Neutrophil (primary cell): Measurements from ENCODE around the gene COX10.

Source experiments
- H3K27ac ChIP-seq: fragments of 200-600 bp; sonication (generic); 2 replicates; pipeline ENCODE4 v1.5.1; 2016; ENCODE audit warnings: mild to moderate bottlenecking, moderate library complexity
- H3K27me3 ChIP-seq: fragments of 200-600 bp; sonication (generic); 2 replicates; pipeline ENCODE4 v1.6.0; 2016; ENCODE audit warnings: mild to moderate bottlenecking
- H3K36me3 ChIP-seq: fragments of 200-600 bp; sonication (generic); 2 replicates; pipeline ENCODE4 v1.5.1; 2017
- H3K4me1 ChIP-seq, 2 experiments: fragments of 200-600 bp in 1 of 2; sonication (generic) in 1 of 2; 1 replicate in 1 of 2; 2 replicates in 1 of 2; pipeline versions ENCODE4 v1.5.1 to v1.6.1; 2013 to 2016; ENCODE audit warnings: low read depth in 1 of 2, low read length in 1 of 2, mild to moderate bottlenecking in 1 of 2, moderate library complexity in 1 of 2; ENCODE audit not compliant: control insufficient read depth in 1 of 2, insufficient read depth in 1 of 2
- H3K4me3 ChIP-seq, 2 experiments: fragments of 200-600 bp in 1 of 2; sonication (generic) in 1 of 2; 1 replicate in 1 of 2; 2 replicates in 1 of 2; pipeline ENCODE4 v1.5.1; 2013 to 2016; ENCODE audit warnings: low read depth in 1 of 2, low read length in 1 of 2, mild to moderate bottlenecking in 1 of 2, moderate library complexity in 1 of 2
- H3K9me3 ChIP-seq: fragments of 200-600 bp; sonication (generic); 2 replicates; pipeline ENCODE4 v1.5.1; 2016
- TF ChIP-seq, protein P1 (sequence below): fragments of 200-600 bp; sonication (generic); IDR thresholded peaks from 2 replicates; pipeline ENCODE4 v1.5.1; 2016; ENCODE audit warnings: antibody characterized with exemption

Gene COX10

DNA sequence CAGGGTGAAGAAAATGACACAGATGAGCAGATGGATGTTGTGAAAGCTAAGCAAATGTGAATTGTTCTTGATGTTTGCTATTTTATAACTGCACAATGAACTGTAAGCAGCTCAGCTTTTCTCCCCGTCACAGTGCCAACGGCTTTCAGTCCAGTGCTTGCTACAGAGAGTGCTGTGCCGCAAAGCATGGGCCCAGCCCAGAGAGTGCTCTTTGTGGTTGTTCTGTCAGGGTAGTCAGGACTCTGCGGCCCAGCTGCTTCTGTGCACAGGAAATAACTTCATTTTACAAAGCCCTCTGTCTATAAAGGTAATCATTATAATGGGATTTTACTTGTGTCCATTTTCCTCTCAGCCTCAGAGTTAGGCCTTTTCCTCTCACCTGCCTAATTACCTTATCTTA is 128.3 kb downstream of the COX10 start:
- no peak overlapping the region for H3K27ac ChIP-seq
- no peak overlapping the region for H3K4me3 ChIP-seq
- H3K27me3 ChIP-seq, result peaks cover 46% of the 10 kb centered on the region
- no peaks in the 10 kb centered on the region for H3K36me3 ChIP-seq
- H3K4me1 ChIP-seq, result peaks cover 40 to 59% of the 10 kb centered on the region in 2 experiments
- no peaks in the 10 kb centered on the region for H3K9me3 ChIP-seq
- TF ChIP-seq, protein P1, sequence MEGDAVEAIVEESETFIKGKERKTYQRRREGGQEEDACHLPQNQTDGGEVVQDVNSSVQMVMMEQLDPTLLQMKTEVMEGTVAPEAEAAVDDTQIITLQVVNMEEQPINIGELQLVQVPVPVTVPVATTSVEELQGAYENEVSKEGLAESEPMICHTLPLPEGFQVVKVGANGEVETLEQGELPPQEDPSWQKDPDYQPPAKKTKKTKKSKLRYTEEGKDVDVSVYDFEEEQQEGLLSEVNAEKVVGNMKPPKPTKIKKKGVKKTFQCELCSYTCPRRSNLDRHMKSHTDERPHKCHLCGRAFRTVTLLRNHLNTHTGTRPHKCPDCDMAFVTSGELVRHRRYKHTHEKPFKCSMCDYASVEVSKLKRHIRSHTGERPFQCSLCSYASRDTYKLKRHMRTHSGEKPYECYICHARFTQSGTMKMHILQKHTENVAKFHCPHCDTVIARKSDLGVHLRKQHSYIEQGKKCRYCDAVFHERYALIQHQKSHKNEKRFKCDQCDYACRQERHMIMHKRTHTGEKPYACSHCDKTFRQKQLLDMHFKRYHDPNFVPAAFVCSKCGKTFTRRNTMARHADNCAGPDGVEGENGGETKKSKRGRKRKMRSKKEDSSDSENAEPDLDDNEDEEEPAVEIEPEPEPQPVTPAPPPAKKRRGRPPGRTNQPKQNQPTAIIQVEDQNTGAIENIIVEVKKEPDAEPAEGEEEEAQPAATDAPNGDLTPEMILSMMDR, result no peak

DNA sequence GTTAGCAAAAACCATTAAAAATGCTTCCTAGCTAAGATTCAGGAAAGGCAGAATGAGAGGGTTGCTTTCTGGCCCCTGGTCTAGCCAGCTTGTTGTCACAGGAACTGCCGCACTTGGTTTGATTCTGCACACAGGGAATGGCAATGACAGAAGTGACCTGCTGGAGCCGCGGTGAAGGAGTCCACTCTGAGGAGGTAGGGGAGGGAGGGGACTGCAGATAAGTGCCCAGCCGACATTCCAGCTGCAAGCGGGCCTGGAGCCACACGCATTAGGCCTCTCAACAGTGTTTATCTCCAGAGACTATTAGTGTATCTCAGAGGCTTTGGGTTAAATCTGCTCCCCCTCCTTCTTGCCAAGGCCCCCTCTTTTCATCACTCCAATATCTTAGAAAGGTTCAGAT is 128.7 kb downstream of the COX10 start:
- Histone ChIP-seq H3K36me3 (no peaks in the 10 kb centered on the region), H3K27me3 (peaks cover 49% of the 10 kb centered on the region), H3K9me3 (no peaks in the 10 kb centered on the region), H3K27ac (no peak overlapping the region), H3K4me1 (peaks cover 38 to 58% of the 10 kb centered on the region in 2 experiments), H3K4me3 (no peak overlapping the region)
- TF ChIP-seq, protein P1, result no peak

DNA sequence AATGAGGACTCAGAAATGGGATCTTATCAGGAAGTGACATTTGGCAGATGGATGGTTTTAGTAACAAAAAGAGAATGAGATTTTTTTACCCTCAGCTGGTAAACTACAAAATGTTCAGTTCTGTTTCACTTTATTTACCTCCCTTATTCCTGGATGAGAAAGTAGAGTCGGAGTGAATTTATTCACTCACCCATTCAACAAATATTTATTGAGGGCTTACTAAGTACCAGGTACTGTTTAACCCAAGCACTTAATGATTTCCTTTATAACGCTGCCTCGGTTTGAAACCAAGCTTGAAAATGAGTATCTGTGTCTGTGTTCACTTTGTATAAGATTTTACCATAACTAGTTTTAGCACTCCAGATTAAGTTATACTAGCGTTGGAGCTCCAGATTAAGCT is 129.3 kb downstream of the COX10 start:
- H3K27me3 ChIP-seq, result peaks cover 52% of the 10 kb centered on the region
- H3K36me3 ChIP-seq, result no peaks in the 10 kb centered on the region
- no peak overlapping the region for H3K4me3 ChIP-seq
- H3K4me1 ChIP-seq, result peaks cover 35 to 56% of the 10 kb centered on the region in 2 experiments
- no peak overlapping the region for H3K27ac ChIP-seq
- TF ChIP-seq, protein P1, result no peak
- H3K9me3 ChIP-seq, result no peaks in the 10 kb centered on the region

DNA sequence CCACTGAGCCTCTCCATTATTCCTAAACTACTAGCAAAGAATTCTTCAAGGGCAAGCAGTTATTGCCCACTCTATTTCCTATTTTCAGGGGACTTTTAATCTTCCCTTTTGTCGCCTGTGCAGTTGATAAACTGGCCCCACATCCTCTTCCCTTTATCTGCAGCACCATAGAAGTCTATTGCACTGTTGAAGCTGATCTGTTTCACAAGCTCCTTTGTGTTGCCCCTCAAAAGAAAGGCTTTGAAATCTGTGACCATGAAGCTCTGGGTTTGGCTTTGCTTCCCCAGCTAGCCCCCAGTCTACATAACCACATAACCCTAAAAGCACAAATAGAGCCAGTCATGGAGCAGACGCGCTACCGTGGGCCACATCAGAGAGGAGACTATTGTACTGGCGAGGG is 130.3 kb downstream of the COX10 start:
- Histone ChIP-seq H3K4me3 (no peak overlapping the region), H3K27ac (no peak overlapping the region), H3K36me3 (no peaks in the 10 kb centered on the region), H3K27me3 (peaks cover 53% of the 10 kb centered on the region), H3K9me3 (no peaks in the 10 kb centered on the region), H3K4me1 (peaks cover 35 to 51% of the 10 kb centered on the region in 2 experiments)
- TF ChIP-seq, protein P1, result no peak

DNA sequence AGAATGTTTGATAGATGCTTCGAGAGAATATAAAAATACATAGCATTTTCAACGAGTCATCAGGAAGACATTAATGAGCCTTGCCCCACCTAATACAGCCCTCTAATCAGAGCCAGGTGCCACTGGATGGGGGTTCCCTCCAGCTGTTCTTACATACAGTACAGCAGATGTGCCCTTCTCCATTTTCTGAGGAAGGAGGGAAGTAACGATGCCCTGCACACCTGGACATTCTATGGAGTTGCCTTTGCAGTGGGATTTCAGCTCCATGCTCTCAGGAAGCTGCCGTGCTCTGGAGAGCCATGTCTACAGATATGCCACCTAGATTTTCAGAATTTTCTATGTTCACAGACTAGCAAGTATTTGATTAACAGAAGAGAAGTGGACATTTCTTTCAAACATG is 131.1 kb downstream of the COX10 start:
- no peak overlapping the region for H3K4me3 ChIP-seq
- no peaks in the 10 kb centered on the region for H3K9me3 ChIP-seq
- TF ChIP-seq, protein P1, result no peak
- H3K27ac ChIP-seq, result no peak overlapping the region
- no peaks in the 10 kb centered on the region for H3K36me3 ChIP-seq
- H3K27me3 ChIP-seq, result peaks cover 49% of the 10 kb centered on the region
- peaks cover 35 to 49% of the 10 kb centered on the region in 2 experiments for H3K4me1 ChIP-seq
